ACHN (cell line): Measurements from ENCODE around the gene CD44.
A peak's percentile ranks its signal among the peaks of the same experiment; 100 is the strongest.

ENCODE experiments used
- DNase-seq: peaks from one replicate; pipeline ENCODE4 v3.0.0-alpha.2; 2015
- in situ Hi-C: cut with HindIII; loops from 2 replicates; pipeline ENCODE4 v1.10.0; 2017; ENCODE audit warnings: low sequenced_read_pairs, low pct_ligation_motif_present, low pct_unique_long_range_greater_than_20kb

The CD44 gene

GRCh38 chr11:35187996-35188395 is 49.0 kb downstream of the CD44 start:
- DNase-seq: no peak
- in situ Hi-C loops: no loop called here

GRCh38 chr11:35190804-35191348 is 51.9 kb downstream of the CD44 start:
- in situ Hi-C loops: no loop called here
- no peak for DNase-seq

GRCh38 chr11:35192347-35192746 is 53.4 kb downstream of the CD44 start:
- DNase-seq: no peak

GRCh38 chr11:35193767-35194166 is 54.8 kb downstream of the CD44 start:
- in situ Hi-C loops: no loop called here
- no peak for DNase-seq

More at GRCh38 chr11:35192347-35192746, 53.4 kb downstream of the CD44 start:
- in situ Hi-C loops: no loop called here

- DNase-seq: no peak
- in situ Hi-C loops: no loop called here
Measured at GRCh38 chr11:35197292-35197691, 58.3 kb downstream of the CD44 start.

GRCh38 chr11:35200811-35201341 is 61.9 kb downstream of the CD44 start:
- DNase-seq: no peak
- in situ Hi-C loops: no loop called here

GRCh38 chr11:35204614-35205013 is 65.6 kb downstream of the CD44 start:
- in situ Hi-C loops: no loop called here
- no peak for DNase-seq

GRCh38 chr11:35206616-35207015 is 67.6 kb downstream of the CD44 start:
- in situ Hi-C loops: no loop called here
- DNase-seq: no peak

GRCh38 chr11:35207471-35208403 is 68.8 kb downstream of the CD44 start:
- in situ Hi-C loops: no loop called here
- DNase-seq: no peak

GRCh38 chr11:35208795-35209194 is 69.8 kb downstream of the CD44 start:
- no peak for DNase-seq
- in situ Hi-C loops: no loop called here

GRCh38 chr11:35210876-35211546 is 72.0 kb downstream of the CD44 start:
- DNase-seq: no peak
- in situ Hi-C loops: no loop called here

- DNase-seq: no peak
- in situ Hi-C loops: no loop called here
Measured at GRCh38 chr11:35211952-35212351, 73.0 kb downstream of the CD44 start.

GRCh38 chr11:35214226-35214770 is 75.3 kb downstream of the CD44 start:
- DNase-seq: no peak
- in situ Hi-C loops: no loop called here

GRCh38 chr11:35214792-35215193 is 75.8 kb downstream of the CD44 start:
- peak; percentile 65 for DNase-seq
- in situ Hi-C loops: no loop called here

GRCh38 chr11:35215945-35216344 is 77.0 kb downstream of the CD44 start:
- no peak for DNase-seq
- in situ Hi-C loops: no loop called here

- in situ Hi-C loops: no loop called here
- DNase-seq: no peak
Measured at GRCh38 chr11:35216962-35217678, 78.1 kb downstream of the CD44 start.

GRCh38 chr11:35218956-35219355 is 80.0 kb downstream of the CD44 start:
- in situ Hi-C loops: no loop called here

GRCh38 chr11:35223371-35223796 is 84.4 kb downstream of the CD44 start:
- in situ Hi-C loops: no loop called here
- no peak for DNase-seq

More at GRCh38 chr11:35218956-35219355, 80.0 kb downstream of the CD44 start:
- DNase-seq: no peak
